Kidney (tissue), 14 donors: ENCODE data around the gene DNM3. TPM values are rescaled to one million over a fixed set of nuclear protein-coding genes. Genes with fewer than 3 reads are reported as not detected.

Source experiments
- DNase-seq, 5 donors: peaks; one replicate each; pipeline ENCODE4 v3.0.0-alpha.2; 2013 to 2020
- FAIRE-seq: peaks from 2 replicates; lab custom pipeline; 2012; peaks lifted over from hg19 to GRCh38; lab: Jason Lieb, UNC
- H3K27ac ChIP-seq, 2 donors: one replicate each; pipeline ENCODE4 v1.7.0; 2013; ENCODE audit warnings: low read depth in 2 of 2, low read length in 2 of 2, inconsistent platforms in 1 of 2
- H3K27me3 ChIP-seq: one replicate; pipeline ENCODE4 v1.7.1; 2013; ENCODE audit warnings: low read length, inconsistent platforms; ENCODE audit not compliant: control insufficient read depth, insufficient read depth
- H3K36me3 ChIP-seq, 3 donors: one replicate each; pipeline versions ENCODE4 v1.7.0 to v1.7.1; 2013; ENCODE audit warnings: low read length in 3 of 3, control low read depth in 1 of 3, inconsistent platforms in 1 of 3; ENCODE audit not compliant: insufficient read depth in 3 of 3, control insufficient read depth in 2 of 3
- H3K4me1 ChIP-seq, 3 donors: one replicate each; pipeline versions ENCODE4 v1.7.0 to v1.7.1; 2013; ENCODE audit warnings: low read length in 3 of 3, inconsistent platforms in 1 of 3, low read depth in 1 of 3; ENCODE audit not compliant: control insufficient read depth in 2 of 3, insufficient read depth in 2 of 3
- H3K4me3 ChIP-seq, 3 donors: one replicate each; pipeline versions ENCODE4 v1.7.0 to v1.8.1; 2013; ENCODE audit warnings: low read length in 3 of 3, control low read depth in 1 of 3, inconsistent platforms in 1 of 3
- H3K9ac ChIP-seq, 3 donors: one replicate each; pipeline versions ENCODE4 v1.7.0 to v1.7.1; 2013; ENCODE audit warnings: low read length in 3 of 3, control low read depth in 1 of 3, inconsistent platforms in 1 of 3
- H3K9me3 ChIP-seq, 3 donors: one replicate each; pipeline versions ENCODE4 v1.7.0 to v1.7.1; 2013; ENCODE audit warnings: low read length in 3 of 3, control low read depth in 1 of 3, inconsistent platforms in 1 of 3; ENCODE audit not compliant: control insufficient read depth in 2 of 3, insufficient read depth in 1 of 3
- CTCF ChIP-seq: IDR thresholded peaks from 3 replicates; pipeline ENCODE4 v1.5.1; 2012; ENCODE audit warnings: mild to moderate bottlenecking, moderate library complexity, borderline replicate concordance; ENCODE audit not compliant: insufficient read depth; ENCODE audit errors: extremely low read depth
- intact Hi-C: fragments of 100-400 bp; cut with DNase I; formaldehyde crosslinking; loops from one replicate; pipeline ENCODE4 v1.11.1; 2022
- polyA plus RNA-seq: library from polyadenylated mRNA; stranded (reverse); fragments of 350-450 nt; fragmentation: Illumina TruSeq; extraction: RNeasy Lipid Tissue Mini Kit (QIAGEN cat#74804); gene quantifications from one replicate; pipeline ENCODE4 v1.2.3, GENCODE V29; 2014; ENCODE audit warnings: low read depth, low replicate concordance; ENCODE audit not compliant: insufficient read depth
- total RNA-seq: library from RNA; stranded (reverse); fragmentation: NEBNext Ultra II Directional; extraction: Animal tissue kit (Norgen Biotek cat#: 25700); gene quantifications from one replicate; pipeline ENCODE4 v1.2.1, GENCODE V29; 2021
- donor health status: control.
- donor health status: control.
- donor health status: control.
- donor health status: control.
- donor health status: control.
- donor health status: DM: yes; HTN: yes; CAD: no.
- donor health status: Normal renal cell carcinoma (clear cell type).

The DNM3 gene
- total and polyA plus RNA-seq, 2 donors from 2014 or later, result 5.9 to 19.1 TPM

GRCh38 chr1:172328266-172328665, 487.0 kb downstream of the DNM3 start:
- Histone ChIP-seq H3K9me3 (no peaks in the 10 kb centered on the region), H3K27ac (no peak overlapping the region), H3K9ac (no peak overlapping the region), H3K4me3 (no peak overlapping the region), H3K4me1 (peaks cover 0 to 5% (median 1%) of the 10 kb centered on the region in 3 donors), H3K27me3 (no peaks in the 10 kb centered on the region), H3K36me3 (no peaks in the 10 kb centered on the region)
- intact Hi-C loops, result no loop called here
- no peak for TF ChIP-seq CTCF
- FAIRE-seq (no peak), DNase-seq (no peak)

DNA sequence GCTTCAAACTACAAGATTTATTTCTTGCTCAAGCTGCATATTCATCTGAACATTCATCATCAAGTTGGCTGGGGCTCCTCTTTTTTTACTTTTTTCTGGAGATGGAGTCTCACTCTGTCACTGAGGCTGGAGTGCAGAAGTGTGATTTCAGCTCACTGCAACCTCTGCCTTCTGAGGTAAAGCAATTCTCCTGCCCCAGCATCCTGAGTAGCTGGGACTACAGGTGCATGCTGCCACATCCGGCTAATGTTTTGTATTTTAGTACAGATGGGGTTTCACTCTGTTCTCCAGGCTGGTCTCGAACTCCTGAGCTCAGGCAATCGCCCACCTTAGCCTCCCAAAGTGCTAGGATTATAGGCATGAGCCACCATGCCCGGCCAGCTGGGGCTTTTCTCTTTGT, 490.9 kb downstream of the DNM3 start:
- no peak for TF ChIP-seq CTCF
- Histone ChIP-seq H3K9ac (no peak overlapping the region), H3K9me3 (no peaks in the 10 kb centered on the region), H3K27ac (no peak overlapping the region), H3K4me1 (no peaks in the 10 kb centered on the region), H3K36me3 (no peaks in the 10 kb centered on the region), H3K4me3 (no peak overlapping the region), H3K27me3 (no peaks in the 10 kb centered on the region)
- DNase-seq (no peak), FAIRE-seq (no peak)
- intact Hi-C loops, result no loop called here

- Histone ChIP-seq H3K27me3 (no peaks in the 10 kb centered on the region), H3K36me3 (no peaks in the 10 kb centered on the region), H3K27ac (no peak overlapping the region), H3K4me3 (no peak overlapping the region), H3K9ac (no peak overlapping the region), H3K4me1 (no peaks in the 10 kb centered on the region), H3K9me3 (no peaks in the 10 kb centered on the region)
- TF ChIP-seq CTCF, result no peak
- intact Hi-C loops, result no loop called here
- FAIRE-seq, result no peak
- no peak for DNase-seq
Measured at GRCh38 chr1:172335377-172335776, 494.1 kb downstream of the DNM3 start.

DNA sequence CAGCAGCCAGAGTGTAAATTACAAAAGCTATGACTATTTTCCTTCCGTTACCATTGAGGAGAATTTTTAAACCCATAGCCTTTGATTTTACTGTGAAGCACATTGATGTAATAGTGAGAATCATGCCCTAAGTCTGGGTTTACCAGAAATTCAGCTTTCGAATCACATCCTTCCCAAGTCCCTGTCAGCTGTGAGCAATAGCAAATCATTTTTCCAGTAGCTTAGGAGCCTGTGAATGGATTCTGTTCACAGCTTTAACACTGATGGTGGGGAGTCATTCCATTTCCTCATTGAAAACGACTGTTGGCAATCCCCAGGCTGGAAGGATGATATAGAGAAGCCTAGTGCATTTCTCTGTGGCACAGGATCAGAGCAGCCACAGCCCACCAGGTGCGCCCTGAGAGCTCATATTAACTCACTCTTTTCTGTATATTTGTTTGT, 497.0 kb downstream of the DNM3 start:
- H3K9me3 ChIP-seq, result no peaks in the 10 kb centered on the region
- no peaks in the 10 kb centered on the region for H3K36me3 ChIP-seq
- no peak for DNase-seq
- H3K27ac ChIP-seq, result no peak overlapping the region
- FAIRE-seq, result no peak
- no peak for TF ChIP-seq CTCF
- H3K4me1 ChIP-seq, result peaks cover 0 to 5% (median under 1%) of the 10 kb centered on the region in 3 donors
- no peaks in the 10 kb centered on the region for H3K27me3 ChIP-seq
- H3K9ac ChIP-seq, result no peak overlapping the region
- intact Hi-C loops, result no loop called here
- no peak overlapping the region for H3K4me3 ChIP-seq
